ENCODE results near the gene NVL.

NVL gene

DNA sequence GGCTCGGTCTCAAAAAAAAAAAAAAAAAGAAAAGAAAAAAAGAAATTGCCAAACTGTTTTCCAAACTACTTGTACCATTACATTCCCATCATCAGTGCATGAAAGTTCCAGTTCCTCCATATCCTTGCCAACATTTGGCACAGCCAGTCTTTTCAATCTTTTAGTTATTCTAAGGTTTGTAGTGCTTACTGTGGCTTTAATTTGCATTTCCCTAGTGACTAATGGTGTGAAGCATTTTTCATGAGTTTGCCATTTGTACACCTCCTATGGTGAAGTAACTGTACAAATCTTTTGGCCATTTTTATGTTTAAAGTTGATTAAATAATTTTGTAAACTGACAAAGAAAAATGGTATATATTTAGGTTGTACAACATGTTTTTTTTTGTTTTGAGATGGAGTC is 76.3 kb downstream of the NVL start:
- Histone ChIP-seq H3F3A (ENCODE audit: insufficient read depth, low read length) (no peaks in the 10 kb centered on the region), H3K4me2 (ENCODE audit: low read depth, low read length) (no peak overlapping the region), H3K9ac (ENCODE audit: low read length) (no peak overlapping the region), H2AFZ (ENCODE audit: low read length) (no peak overlapping the region), H3K36me3 (replicated peaks; ENCODE audit: insufficient read depth, low read length) (no peaks in the 10 kb centered on the region), H3K27ac (ENCODE audit: low read length) (no peak overlapping the region), H3K9me2 (replicated peaks; ENCODE audit: insufficient read depth, low read length) (no peaks in the 10 kb centered on the region), H3K79me2 (ENCODE audit: low read length) (no peaks in the 10 kb centered on the region), H3K4me3 (ENCODE audit: low read length) (no peak overlapping the region), H3K27me3 (replicated peaks; ENCODE audit: insufficient read depth, low read length) (no peaks in the 10 kb centered on the region), H4K20me1 (ENCODE audit: insufficient read depth, low read length) (no peaks in the 10 kb centered on the region), H3K4me1 (ENCODE audit: low read length) (no peaks in the 10 kb centered on the region), H3K9me3 (replicated peaks; ENCODE audit: insufficient read depth, low read length) (no peaks in the 10 kb centered on the region)
- DNase-seq: no peak
- no peak for TF ChIP-seq EZH2 (optimal IDR thresholded peaks at IDR 0.05; ENCODE audit: low read depth, low read length)
- no peak for TF ChIP-seq CTCF (IDR thresholded peaks at IDR 0.05; ENCODE audit: low read length)
- no peak for TF ChIP-seq EZH2phosphoT487 (IDR thresholded peaks at IDR 0.05; ENCODE audit: low read length)

DNA sequence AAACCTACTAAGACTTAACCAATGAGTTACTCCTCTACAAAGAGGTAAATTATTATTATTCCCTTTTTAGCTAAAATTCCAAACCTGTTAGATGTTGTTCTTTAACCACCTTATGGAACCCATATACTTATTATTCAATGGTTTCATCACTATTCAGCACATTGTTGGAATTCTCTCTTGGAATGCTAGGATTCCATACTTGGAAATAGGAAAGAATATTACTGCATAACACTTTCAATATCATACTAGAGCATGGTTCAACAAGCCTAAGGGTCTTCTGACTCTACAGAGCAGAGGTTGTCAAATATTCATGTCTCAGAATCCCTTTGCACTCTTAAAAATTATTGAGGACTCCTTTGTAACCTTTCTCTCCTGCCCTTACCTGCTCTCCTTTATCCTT is 77.5 kb downstream of the NVL start:
- no peaks in the 10 kb centered on the region for H3K9me3 ChIP-seq (replicated peaks; ENCODE audit: insufficient read depth, low read length)
- H3K79me2 ChIP-seq (ENCODE audit: low read length): no peaks in the 10 kb centered on the region
- H3K27ac ChIP-seq (ENCODE audit: low read length): no peak overlapping the region
- H3F3A ChIP-seq (ENCODE audit: insufficient read depth, low read length): no peaks in the 10 kb centered on the region
- no peak overlapping the region for H3K4me3 ChIP-seq (ENCODE audit: low read length)
- no peak overlapping the region for H2AFZ ChIP-seq (ENCODE audit: low read length)
- DNase-seq: no peak
- H3K4me2 ChIP-seq (ENCODE audit: low read depth, low read length): no peak overlapping the region
- no peaks in the 10 kb centered on the region for H3K36me3 ChIP-seq (replicated peaks; ENCODE audit: insufficient read depth, low read length)
- no peak overlapping the region for H3K9ac ChIP-seq (ENCODE audit: low read length)
- no peak for TF ChIP-seq EZH2 (optimal IDR thresholded peaks at IDR 0.05; ENCODE audit: low read depth, low read length)
- no peak for TF ChIP-seq EZH2phosphoT487 (IDR thresholded peaks at IDR 0.05; ENCODE audit: low read length)
- no peak for TF ChIP-seq CTCF (IDR thresholded peaks at IDR 0.05; ENCODE audit: low read length)
- H3K9me2 ChIP-seq (replicated peaks; ENCODE audit: insufficient read depth, low read length): no peaks in the 10 kb centered on the region
- no peaks in the 10 kb centered on the region for H3K4me1 ChIP-seq (ENCODE audit: low read length)
- no peaks in the 10 kb centered on the region for H4K20me1 ChIP-seq (ENCODE audit: insufficient read depth, low read length)
- no peaks in the 10 kb centered on the region for H3K27me3 ChIP-seq (replicated peaks; ENCODE audit: insufficient read depth, low read length)

DNA sequence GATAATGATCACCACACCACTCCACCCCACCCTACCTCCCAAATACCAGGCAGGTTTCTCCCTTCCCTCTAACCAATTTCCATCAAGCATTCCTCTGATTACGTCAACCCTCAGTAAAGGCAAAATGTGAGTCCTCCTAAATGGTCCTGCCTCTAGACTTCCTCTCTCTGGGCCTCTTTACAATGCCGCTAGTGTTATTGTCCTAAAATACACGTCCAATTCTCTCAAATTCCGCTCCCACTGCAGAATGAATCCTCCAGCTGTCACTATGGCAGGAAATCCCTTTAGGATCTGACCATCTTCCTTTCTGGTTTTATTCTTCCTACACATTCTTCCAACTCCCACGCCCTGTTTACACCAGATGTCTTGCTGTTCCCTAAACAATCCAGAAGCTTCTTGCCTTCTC is 78.2 kb downstream of the NVL start:
- H3K79me2 ChIP-seq (ENCODE audit: low read length): no peaks in the 10 kb centered on the region
- H2AFZ ChIP-seq (ENCODE audit: low read length): no peak overlapping the region
- no peaks in the 10 kb centered on the region for H3F3A ChIP-seq (ENCODE audit: insufficient read depth, low read length)
- H3K36me3 ChIP-seq (replicated peaks; ENCODE audit: insufficient read depth, low read length): no peaks in the 10 kb centered on the region
- no peak overlapping the region for H3K27ac ChIP-seq (ENCODE audit: low read length)
- no peaks in the 10 kb centered on the region for H3K9me3 ChIP-seq (replicated peaks; ENCODE audit: insufficient read depth, low read length)
- no peaks in the 10 kb centered on the region for H3K9me2 ChIP-seq (replicated peaks; ENCODE audit: insufficient read depth, low read length)
- no peaks in the 10 kb centered on the region for H3K4me1 ChIP-seq (ENCODE audit: low read length)
- H3K4me2 ChIP-seq (ENCODE audit: low read depth, low read length): no peak overlapping the region
- TF ChIP-seq EZH2phosphoT487 (IDR thresholded peaks at IDR 0.05; ENCODE audit: low read length): no peak
- no peak for TF ChIP-seq CTCF (IDR thresholded peaks at IDR 0.05; ENCODE audit: low read length)
- no peak for TF ChIP-seq EZH2 (optimal IDR thresholded peaks at IDR 0.05; ENCODE audit: low read depth, low read length)
- DNase-seq: no peak
- H4K20me1 ChIP-seq (ENCODE audit: insufficient read depth, low read length): no peaks in the 10 kb centered on the region
- H3K4me3 ChIP-seq (ENCODE audit: low read length): no peak overlapping the region
- no peak overlapping the region for H3K9ac ChIP-seq (ENCODE audit: low read length)
- H3K27me3 ChIP-seq (replicated peaks; ENCODE audit: insufficient read depth, low read length): no peaks in the 10 kb centered on the region
